Activated naive CD4-positive, alpha-beta T cell treated with Interleukin-2 at 50 U/mL for 16 hours (primary cell): Measurements from ENCODE around the gene PTPRJ.

ENCODE experiments used
- DNase-seq: peaks from one replicate; pipeline ENCODE4 v3.0.0-alpha.2; 2020

Gene PTPRJ

GRCh38 chr11:47997063-47998053, 17.0 kb downstream of the PTPRJ start:
- no peak for DNase-seq

- DNase-seq = no peak
Measured at GRCh38 chr11:47998345-47998732, 18.0 kb downstream of the PTPRJ start.

GRCh38 chr11:47998733-47999359, 18.5 kb downstream of the PTPRJ start:
- DNase-seq = no peak

GRCh38 chr11:48000432-48000831, 20.1 kb downstream of the PTPRJ start:
- DNase-seq = no peak

- peak; percentile 82 for DNase-seq
Measured at GRCh38 chr11:48001438-48002021, 21.2 kb downstream of the PTPRJ start.

GRCh38 chr11:48002561-48002960, 22.2 kb downstream of the PTPRJ start:
- DNase-seq = peak; percentile 16

- DNase-seq = no peak
Measured at GRCh38 chr11:48003926-48004325, 23.6 kb downstream of the PTPRJ start.

- DNase-seq = peak; percentile 15
Measured at GRCh38 chr11:48004456-48004855, 24.1 kb downstream of the PTPRJ start.

GRCh38 chr11:48005136-48005535, 24.8 kb downstream of the PTPRJ start:
- peak; percentile 72 for DNase-seq

- DNase-seq = peak; percentile 30
Measured at GRCh38 chr11:48005831-48006270, 25.5 kb downstream of the PTPRJ start.

GRCh38 chr11:48006301-48006992, 26.1 kb downstream of the PTPRJ start:
- DNase-seq = peak; percentile 65

GRCh38 chr11:48007677-48008076, 27.3 kb downstream of the PTPRJ start:
- no peak for DNase-seq

GRCh38 chr11:48008951-48009270, 28.6 kb downstream of the PTPRJ start:
- DNase-seq = peak; percentile 76

GRCh38 chr11:48011102-48011797, 30.9 kb downstream of the PTPRJ start:
- no peak for DNase-seq

GRCh38 chr11:48011798-48012391, 31.5 kb downstream of the PTPRJ start:
- DNase-seq = peak; percentile 74

GRCh38 chr11:48013269-48013901, 33.0 kb downstream of the PTPRJ start:
- peak; percentile 64 for DNase-seq

GRCh38 chr11:48014917-48015316, 34.6 kb downstream of the PTPRJ start:
- no peak for DNase-seq

- DNase-seq = peak; percentile 55
Measured at GRCh38 chr11:48017105-48017830, 36.9 kb downstream of the PTPRJ start.

- no peak for DNase-seq
Measured at GRCh38 chr11:48017831-48018527, 37.6 kb downstream of the PTPRJ start.

- DNase-seq = peak; percentile 41
Measured at GRCh38 chr11:48018528-48019216, 38.3 kb downstream of the PTPRJ start.
